Esophagus squamous epithelium (tissue), 4 donors: ENCODE data around the gene ERC2.

ENCODE experiments used
- CTCF ChIP-seq, 6 experiments: fragments of 450-650 bp in 4 of 6; fragments of 200-600 bp in 2 of 6; sonication (generic) in 2 of 6; IDR thresholded peaks; one replicate each; pipeline ENCODE4 v1.5.1; 2016 to 2019; ENCODE audit warnings: antibody characterized with exemption in 6 of 6, mild to moderate bottlenecking in 4 of 6, moderate library complexity in 4 of 6
- POLR2A ChIP-seq, 4 donors: fragments of 450-650 bp; IDR thresholded peaks; one replicate each; pipeline ENCODE4 v1.6.1; 2017; ENCODE audit warnings: antibody characterized with exemption in 4 of 4, mild to moderate bottlenecking in 4 of 4, moderate library complexity in 3 of 4

- TF ChIP-seq CTCF (IDR thresholded peaks at IDR 0.05) (no peak), POLR2A (IDR thresholded peaks at IDR 0.05) (no peak)
Observed at GRCh38 chr3:55639143-55639542, 829.1 kb downstream of the ERC2 start.
